Ishikawa (cell line): ENCODE measurements around the gene NFYC.

Source experiments
- CEBPB ChIP-seq: IDR thresholded peaks from 2 replicates; pipeline ENCODE4 v1.6.1; 2012
- CREB1 ChIP-seq: IDR thresholded peaks from 2 replicates; pipeline ENCODE4 v1.6.1; 2012; ENCODE audit warnings: low read depth
- EGR1 ChIP-seq: IDR thresholded peaks from 2 replicates; pipeline ENCODE4 v1.6.1; 2012
- EP300 ChIP-seq: IDR thresholded peaks from 2 replicates; pipeline ENCODE4 v1.6.1; 2012; ENCODE audit warnings: borderline replicate concordance
- FOXM1 ChIP-seq: IDR thresholded peaks from 2 replicates; pipeline ENCODE4 v1.6.1; 2012; ENCODE audit warnings: low read depth, borderline replicate concordance
- MAX ChIP-seq: IDR thresholded peaks from 2 replicates; pipeline ENCODE4 v1.6.1; 2012
- NFIC ChIP-seq: IDR thresholded peaks from 2 replicates; pipeline ENCODE4 v1.6.1; 2012
- RAD21 ChIP-seq: IDR thresholded peaks from 2 replicates; pipeline ENCODE4 v1.6.1; 2012; ENCODE audit warnings: low read depth
- TAF1 ChIP-seq: IDR thresholded peaks from 2 replicates; pipeline ENCODE4 v1.6.1; 2012; ENCODE audit warnings: low read depth, mild to moderate bottlenecking
- TCF12 ChIP-seq: IDR thresholded peaks from 2 replicates; pipeline ENCODE4 v1.6.1; 2012; ENCODE audit warnings: low read depth
- TEAD4 ChIP-seq: IDR thresholded peaks from 2 replicates; pipeline ENCODE4 v1.6.1; 2012
- YY1 ChIP-seq: IDR thresholded peaks from 2 replicates; pipeline ENCODE4 v1.6.1; 2012; ENCODE audit warnings: low read depth
- ZBTB7A ChIP-seq: IDR thresholded peaks from 2 replicates; pipeline ENCODE4 v1.6.1; 2012; ENCODE audit warnings: low read depth
- TF ChIP-seq, protein P1 (sequence below): IDR thresholded peaks from 2 replicates; pipeline ENCODE4 v1.6.1; 2012; ENCODE audit warnings: low read depth, mild to moderate bottlenecking
- TF ChIP-seq, protein P2 (sequence below): IDR thresholded peaks from 2 replicates; pipeline ENCODE4 v1.6.1; 2012

Gene NFYC

DNA sequence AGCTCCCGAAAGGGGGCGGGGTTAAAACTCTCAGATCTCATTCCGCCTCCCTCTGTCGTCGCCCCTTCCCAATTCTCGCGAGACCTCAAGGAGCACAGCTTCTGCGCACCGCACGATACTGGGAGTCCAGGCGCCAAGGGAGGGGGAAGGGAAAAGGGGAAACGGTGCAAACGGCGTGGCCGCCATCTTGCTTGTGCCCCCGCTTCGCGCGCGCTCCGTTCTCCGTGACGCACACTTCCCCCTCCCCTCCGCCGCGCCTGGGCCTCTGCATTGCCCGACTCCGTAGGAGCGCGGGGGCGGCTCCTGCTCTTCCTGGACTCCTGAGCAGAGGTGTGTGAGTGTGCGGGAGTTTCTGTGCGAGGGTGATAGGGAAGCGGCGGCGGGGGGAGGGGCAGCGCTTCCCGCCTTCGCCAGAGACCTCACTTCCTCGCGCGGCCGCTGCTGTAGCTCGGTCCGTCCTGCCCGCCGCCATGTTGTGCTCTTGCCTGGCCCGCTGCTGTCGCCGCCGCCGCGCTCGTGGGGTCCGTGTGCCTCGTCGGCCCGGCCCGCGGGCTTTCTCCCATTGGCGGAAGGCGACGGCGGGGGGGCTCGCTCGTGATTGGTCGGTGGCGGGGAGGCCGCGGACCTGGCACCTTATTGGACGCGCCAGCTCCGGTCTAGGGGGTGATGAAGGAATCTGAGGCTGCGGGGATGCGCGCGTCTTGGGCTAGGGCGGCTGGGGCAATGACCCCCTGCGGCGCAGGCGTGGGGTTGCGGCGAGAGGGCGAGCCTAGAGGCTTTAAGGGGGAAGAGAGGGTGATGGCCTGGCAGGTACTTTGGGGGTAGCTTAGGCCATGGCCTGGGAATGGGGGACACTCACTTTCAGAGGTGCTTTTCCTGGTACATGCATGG lies at the start of gene NFYC:
Gene NFYC (plus strand): TSS at position 167 of the 891 bp plus-strand sequence. CDS start 47,140 bp downstream, outside the sequence.
- TF ChIP-seq TAF1, result peak; percentile 95
- TF ChIP-seq CREB1, result 0 out of 2 replicates have a peak, but pooled peaks have one; percentile 16
- TF ChIP-seq TCF12, result no peak; the same call in 1 of the 2 replicates
- TF ChIP-seq, protein P1, sequence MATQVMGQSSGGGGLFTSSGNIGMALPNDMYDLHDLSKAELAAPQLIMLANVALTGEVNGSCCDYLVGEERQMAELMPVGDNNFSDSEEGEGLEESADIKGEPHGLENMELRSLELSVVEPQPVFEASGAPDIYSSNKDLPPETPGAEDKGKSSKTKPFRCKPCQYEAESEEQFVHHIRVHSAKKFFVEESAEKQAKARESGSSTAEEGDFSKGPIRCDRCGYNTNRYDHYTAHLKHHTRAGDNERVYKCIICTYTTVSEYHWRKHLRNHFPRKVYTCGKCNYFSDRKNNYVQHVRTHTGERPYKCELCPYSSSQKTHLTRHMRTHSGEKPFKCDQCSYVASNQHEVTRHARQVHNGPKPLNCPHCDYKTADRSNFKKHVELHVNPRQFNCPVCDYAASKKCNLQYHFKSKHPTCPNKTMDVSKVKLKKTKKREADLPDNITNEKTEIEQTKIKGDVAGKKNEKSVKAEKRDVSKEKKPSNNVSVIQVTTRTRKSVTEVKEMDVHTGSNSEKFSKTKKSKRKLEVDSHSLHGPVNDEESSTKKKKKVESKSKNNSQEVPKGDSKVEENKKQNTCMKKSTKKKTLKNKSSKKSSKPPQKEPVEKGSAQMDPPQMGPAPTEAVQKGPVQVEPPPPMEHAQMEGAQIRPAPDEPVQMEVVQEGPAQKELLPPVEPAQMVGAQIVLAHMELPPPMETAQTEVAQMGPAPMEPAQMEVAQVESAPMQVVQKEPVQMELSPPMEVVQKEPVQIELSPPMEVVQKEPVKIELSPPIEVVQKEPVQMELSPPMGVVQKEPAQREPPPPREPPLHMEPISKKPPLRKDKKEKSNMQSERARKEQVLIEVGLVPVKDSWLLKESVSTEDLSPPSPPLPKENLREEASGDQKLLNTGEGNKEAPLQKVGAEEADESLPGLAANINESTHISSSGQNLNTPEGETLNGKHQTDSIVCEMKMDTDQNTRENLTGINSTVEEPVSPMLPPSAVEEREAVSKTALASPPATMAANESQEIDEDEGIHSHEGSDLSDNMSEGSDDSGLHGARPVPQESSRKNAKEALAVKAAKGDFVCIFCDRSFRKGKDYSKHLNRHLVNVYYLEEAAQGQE, result 0 out of 2 replicates have a peak, but pooled peaks have one; percentile 20
- peak; percentile 53; the same call in 1 of the 2 replicates for TF ChIP-seq FOXM1
- TF ChIP-seq TEAD4, result no peak; the same call in none of the 2 replicates
- TF ChIP-seq EGR1, result peak; percentile 73; the same call in 1 of the 2 replicates
- peak; percentile 16; the same call in 1 of the 2 replicates for TF ChIP-seq ZBTB7A
- peak; percentile 93 for TF ChIP-seq YY1
- TF ChIP-seq, protein P2, sequence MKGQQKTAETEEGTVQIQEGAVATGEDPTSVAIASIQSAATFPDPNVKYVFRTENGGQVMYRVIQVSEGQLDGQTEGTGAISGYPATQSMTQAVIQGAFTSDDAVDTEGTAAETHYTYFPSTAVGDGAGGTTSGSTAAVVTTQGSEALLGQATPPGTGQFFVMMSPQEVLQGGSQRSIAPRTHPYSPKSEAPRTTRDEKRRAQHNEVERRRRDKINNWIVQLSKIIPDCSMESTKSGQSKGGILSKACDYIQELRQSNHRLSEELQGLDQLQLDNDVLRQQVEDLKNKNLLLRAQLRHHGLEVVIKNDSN, result peak; percentile 15; the same call in 1 of the 2 replicates
- peak; percentile 10; the same call in 1 of the 2 replicates for TF ChIP-seq EP300
- no peak for TF ChIP-seq RAD21
- no peak; the same call in 1 of the 2 replicates for TF ChIP-seq NFIC
- peak; percentile 85 for TF ChIP-seq MAX

- TF ChIP-seq RAD21 (no peak), YY1 (no peak), FOXM1 (no peak), TAF1 (no peak), MAX (no peak), NFIC (no peak), TCF12 (no peak), CREB1 (no peak), CEBPB (no peak)
These were observed 46.3 kb upstream of the NFYC start for GRCh38 chr1:40645118-40645680.

DNA sequence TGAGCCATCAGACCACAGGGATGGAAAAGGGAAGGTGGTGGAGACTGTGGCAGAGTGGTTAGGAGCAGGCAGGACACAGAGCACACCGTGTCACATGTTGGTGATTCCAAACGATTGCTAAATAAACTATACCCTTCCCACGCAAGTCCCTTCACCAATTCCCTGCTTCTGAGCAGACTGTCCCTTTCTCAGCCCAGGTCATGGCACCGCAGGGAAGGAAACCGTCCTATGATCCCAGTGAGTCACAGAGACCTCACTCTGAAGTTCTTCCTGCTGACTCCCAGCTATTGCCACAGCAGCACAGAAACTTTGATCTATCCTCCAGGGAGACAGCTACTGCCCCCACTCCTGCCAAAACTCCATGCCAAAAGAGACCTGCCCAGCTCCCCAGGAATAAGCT lies 45.2 kb upstream of the NFYC start:
- no peak for TF ChIP-seq CREB1
- TF ChIP-seq CEBPB, result no peak
- no peak for TF ChIP-seq TAF1
- no peak for TF ChIP-seq RAD21

DNA sequence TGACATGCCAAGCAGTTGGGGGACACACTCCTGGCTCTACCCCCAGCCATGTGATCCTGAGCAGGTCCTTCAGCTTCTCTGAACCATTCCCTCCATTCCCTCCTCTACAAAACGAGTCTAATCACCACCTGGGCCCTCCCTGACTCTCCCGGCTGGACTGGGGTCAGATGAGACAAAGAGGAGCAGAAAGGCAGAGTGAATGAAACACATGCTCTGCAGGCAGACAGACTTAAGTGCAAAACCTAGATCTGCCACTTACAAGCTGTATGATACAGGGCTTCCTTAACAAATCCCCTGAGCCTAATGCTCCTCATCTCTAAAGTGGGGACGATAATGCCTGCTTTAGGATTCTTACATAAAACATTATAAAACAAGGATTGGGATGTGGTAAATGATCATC lies 43.3 kb upstream of the NFYC start:
- TF ChIP-seq RAD21 (no peak), TCF12 (no peak), TAF1 (no peak), EP300 (no peak), YY1 (no peak), TEAD4 (no peak), FOXM1 (no peak), CREB1 (no peak), EGR1 (no peak), MAX (no peak), NFIC (no peak), ZBTB7A (no peak), CEBPB (no peak)
- TF ChIP-seq, protein P1, result no peak

- TF ChIP-seq ZBTB7A, result no peak
- TF ChIP-seq CEBPB, result no peak
- no peak for TF ChIP-seq EP300
- TF ChIP-seq, protein P1, result no peak
- TF ChIP-seq YY1, result no peak
- no peak for TF ChIP-seq CREB1
- TF ChIP-seq MAX, result no peak
- no peak for TF ChIP-seq EGR1
These were observed 42.4 kb upstream of the NFYC start for GRCh38 chr1:40648928-40649591.
